PC-3 (cell line): ENCODE measurements around the gene ADAM22. TPM values are rescaled to one million over a fixed set of nuclear protein-coding genes. Genes with fewer than 3 reads are reported as not detected.
A peak's percentile ranks its signal among the peaks of the same experiment; 100 is the strongest.

Source experiments
- ATAC-seq: fragments of 200-7000 bp; cut with Tn5 transposase; 2 replicates; pipeline ENCODE4 v1.9.1; 2020; ENCODE audit warnings: mild to moderate bottlenecking, moderate library complexity
- BruUV-seq: library from RNA; stranded (reverse); fragments of 400-500 nt; replicated peaks from 2 replicates; lab custom pipeline; 2021; lab: Mats Ljungman, UMichigan
- CTCF ChIA-PET: fragments of 300-600 bp; sonication (Branson Sonifier 250); formaldehyde crosslinking; loops from one replicate; lab custom pipeline; 2022; ENCODE audit warnings: antibody characterized with exemption; lab: Charles Lee
- POLR2A ChIA-PET: fragments of 300-600 bp; sonication (Branson Sonifier 250); formaldehyde crosslinking; loops from one replicate; lab custom pipeline; 2022; ENCODE audit warnings: antibody characterized with exemption; ENCODE audit not compliant: unreplicated experiment; lab: Charles Lee
- DNase-seq: peaks from one replicate; pipeline ENCODE4 v3.0.0-alpha.2; 2015
- H2AFZ ChIP-seq: fragments of 300-600 bp; sonication (generic); 2 replicates; pipeline ENCODE4 v1.6.0; 2016; ENCODE audit warnings: antibody characterized with exemption, low read length
- H3F3A ChIP-seq: fragments of 300-600 bp; sonication (generic); one replicate; pipeline ENCODE4 v1.6.0; 2017; ENCODE audit warnings: antibody characterized with exemption, low read length, control low read depth, mild to moderate bottlenecking; ENCODE audit not compliant: unreplicated experiment
- H3K27ac ChIP-seq: fragments of 300-600 bp; sonication (generic); 2 replicates; pipeline ENCODE4 v1.5.1; 2016; ENCODE audit warnings: mild to moderate bottlenecking, low read length
- H3K27me3 ChIP-seq: fragments of 300-600 bp; sonication (generic); 2 replicates; pipeline ENCODE4 v1.6.1; 2016; ENCODE audit warnings: low read length, mixed read lengths
- H3K36me3 ChIP-seq: fragments of 300-600 bp; sonication (generic); 2 replicates; pipeline ENCODE4 v1.6.1; 2016; ENCODE audit warnings: low read depth, mixed run types, low read length, mixed read lengths
- H3K4me1 ChIP-seq: fragments of 300-600 bp; sonication (generic); 2 replicates; pipeline ENCODE4 v1.5.1; 2016; ENCODE audit warnings: low read length; ENCODE audit not compliant: insufficient read depth
- H3K4me2 ChIP-seq: fragments of 300-600 bp; sonication (generic); 2 replicates; pipeline ENCODE4 v1.6.0; 2016; ENCODE audit warnings: low read length
- H3K4me3 ChIP-seq: fragments of 300-600 bp; sonication (generic); 2 replicates; pipeline ENCODE4 v1.5.1; 2016; ENCODE audit warnings: mild to moderate bottlenecking, low read length, mixed read lengths
- H3K79me2 ChIP-seq: fragments of 300-600 bp; sonication (generic); 2 replicates; pipeline ENCODE4 v1.6.1; 2017; ENCODE audit warnings: low read length, mixed read lengths
- H3K9ac ChIP-seq: fragments of 300-600 bp; sonication (generic); 2 replicates; pipeline ENCODE4 v1.6.0; 2016; ENCODE audit warnings: mild to moderate bottlenecking, low read length
- H3K9me2 ChIP-seq: fragments of 300-600 bp; sonication (generic); replicated peaks from 2 replicates; pipeline ENCODE4 v1.6.1; 2016; ENCODE audit warnings: mixed run types, low read length, mixed read lengths
- H3K9me3 ChIP-seq: fragments of 300-600 bp; sonication (generic); 2 replicates; pipeline ENCODE4 v1.6.1; 2016; ENCODE audit warnings: low read length, mixed read lengths
- H4K20me1 ChIP-seq: fragments of 300-600 bp; sonication (generic); 2 replicates; pipeline ENCODE4 v1.6.1; 2016; ENCODE audit warnings: low read length, mixed read lengths
- CTCF ChIP-seq: fragments of 300-600 bp; sonication (generic); conservative IDR thresholded peaks from 2 replicates; pipeline ENCODE4 v1.5.1; 2017; ENCODE audit warnings: antibody characterized with exemption, low read depth, mild to moderate bottlenecking, low read length
- EZH2 ChIP-seq: fragments of 300-600 bp; sonication (generic); IDR thresholded peaks from one replicate; pipeline ENCODE4 v1.6.1; 2017; ENCODE audit warnings: antibody characterized with exemption, mild to moderate bottlenecking, low read length; ENCODE audit not compliant: unreplicated experiment
- EZH2phosphoT487 ChIP-seq: fragments of 300-600 bp; sonication (generic); IDR thresholded peaks from 2 replicates; pipeline ENCODE4 v1.6.1; 2018; ENCODE audit warnings: mild to moderate bottlenecking, antibody characterized with exemption, low read length, borderline replicate concordance
- intact Hi-C: fragments of 100-400 bp; cut with micrococcal nuclease; formaldehyde crosslinking; loops from 2 replicates; pipeline ENCODE4 v1.9.0; 2023
- total RNA-seq: library from RNA; depleted of rRNA; stranded (reverse); fragments of >200 nt; gene quantifications from 2 replicates; pipeline ENCODE4 v1.2.3, GENCODE V29; 2014

The ADAM22 gene
- total RNA-seq, 1 experiment from 2014 or later: 4.4 TPM

- no peaks in the 10 kb centered on the region for H3K9me3 ChIP-seq
- no peaks in the 10 kb centered on the region for H3F3A ChIP-seq
- ATAC-seq (no peak), DNase-seq (no peak)
- no peak overlapping the region for H3K27ac ChIP-seq
- H3K27me3 ChIP-seq: no peaks in the 10 kb centered on the region
- no peak overlapping the region for H3K4me3 ChIP-seq
- H2AFZ ChIP-seq: no peak overlapping the region
- H4K20me1 ChIP-seq: no peaks in the 10 kb centered on the region
- TF ChIP-seq EZH2phosphoT487: no peak
- TF ChIP-seq EZH2: no peak
- no peak for TF ChIP-seq CTCF
- no peaks in the 10 kb centered on the region for H3K36me3 ChIP-seq
- no peak overlapping the region for H3K9ac ChIP-seq
- intact Hi-C loops: no loop called here
- no TSS peak for BruUV-seq
- H3K79me2 ChIP-seq: no peaks in the 10 kb centered on the region
- ChIA-PET CTCF (no interaction called here), POLR2A (no interaction called here)
- no peaks in the 10 kb centered on the region for H3K9me2 ChIP-seq
- H3K4me2 ChIP-seq: no peak overlapping the region
- H3K4me1 ChIP-seq: no peaks in the 10 kb centered on the region
Observed at GRCh38 chr7:88015309-88015708, 81.3 kb downstream of the ADAM22 start.

- ATAC-seq (no peak), DNase-seq (no peak)
- CTCF ChIA-PET: no interaction called here
- Histone ChIP-seq H3K27me3 (no peaks in the 10 kb centered on the region), H3K4me1 (peaks cover 4% of the 10 kb centered on the region; the same call in 1 of the 2 replicates), H3F3A (no peaks in the 10 kb centered on the region), H3K4me2 (no peak overlapping the region), H3K9ac (no peak overlapping the region), H2AFZ (no peak overlapping the region), H3K79me2 (no peaks in the 10 kb centered on the region), H3K36me3 (no peaks in the 10 kb centered on the region), H3K9me3 (no peaks in the 10 kb centered on the region), H4K20me1 (no peaks in the 10 kb centered on the region), H3K4me3 (no peak overlapping the region), H3K9me2 (no peaks in the 10 kb centered on the region), H3K27ac (no peak overlapping the region)
- intact Hi-C loops: no loop called here
- BruUV-seq: no TSS peak
- TF ChIP-seq CTCF: no peak
- TF ChIP-seq EZH2phosphoT487: no peak
- TF ChIP-seq EZH2: no peak
- POLR2A ChIA-PET: no interaction called here
Observed at GRCh38 chr7:88018501-88018900, 84.5 kb downstream of the ADAM22 start.

- Histone ChIP-seq H3K9me2 (no peaks in the 10 kb centered on the region), H3K27me3 (no peaks in the 10 kb centered on the region), H3K27ac (no peak overlapping the region), H3K4me2 (no peak overlapping the region), H3K36me3 (no peaks in the 10 kb centered on the region), H3K9me3 (no peaks in the 10 kb centered on the region), H3K9ac (no peak overlapping the region), H3F3A (no peaks in the 10 kb centered on the region), H3K79me2 (no peaks in the 10 kb centered on the region), H3K4me3 (no peak overlapping the region), H3K4me1 (peaks cover 4% of the 10 kb centered on the region; the same call in 1 of the 2 replicates), H2AFZ (no peak overlapping the region), H4K20me1 (no peaks in the 10 kb centered on the region)
- TF ChIP-seq EZH2: no peak
- TF ChIP-seq CTCF: no peak
- no peak for TF ChIP-seq EZH2phosphoT487
- ChIA-PET POLR2A (no interaction called here), CTCF (no interaction called here)
- peak; percentile 3 for DNase-seq
- ATAC-seq: no peak
- no TSS peak for BruUV-seq
- intact Hi-C loops: no loop called here
Observed at GRCh38 chr7:88020953-88021665, 87.1 kb downstream of the ADAM22 start.
